DOHH2 (cell line): ENCODE results near the gene MAP2K3.

Experiments
- EZH2phosphoT487 ChIP-seq: fragments of 200-600 bp; sonication (generic); IDR thresholded peaks from 2 replicates; pipeline ENCODE4 v1.6.1; 2017; ENCODE audit warnings: borderline replicate concordance, mild to moderate bottlenecking, antibody characterized with exemption, low read length, moderate library complexity, mixed read lengths
- TF ChIP-seq, protein P1 (sequence below): fragments of 200-600 bp; sonication (generic); IDR thresholded peaks from one replicate; pipeline ENCODE4 v1.5.1; 2014; ENCODE audit warnings: antibody characterized with exemption, mild to moderate bottlenecking, low read depth, low read length; ENCODE audit not compliant: poor library complexity, severe bottlenecking

- TF ChIP-seq, protein P1, sequence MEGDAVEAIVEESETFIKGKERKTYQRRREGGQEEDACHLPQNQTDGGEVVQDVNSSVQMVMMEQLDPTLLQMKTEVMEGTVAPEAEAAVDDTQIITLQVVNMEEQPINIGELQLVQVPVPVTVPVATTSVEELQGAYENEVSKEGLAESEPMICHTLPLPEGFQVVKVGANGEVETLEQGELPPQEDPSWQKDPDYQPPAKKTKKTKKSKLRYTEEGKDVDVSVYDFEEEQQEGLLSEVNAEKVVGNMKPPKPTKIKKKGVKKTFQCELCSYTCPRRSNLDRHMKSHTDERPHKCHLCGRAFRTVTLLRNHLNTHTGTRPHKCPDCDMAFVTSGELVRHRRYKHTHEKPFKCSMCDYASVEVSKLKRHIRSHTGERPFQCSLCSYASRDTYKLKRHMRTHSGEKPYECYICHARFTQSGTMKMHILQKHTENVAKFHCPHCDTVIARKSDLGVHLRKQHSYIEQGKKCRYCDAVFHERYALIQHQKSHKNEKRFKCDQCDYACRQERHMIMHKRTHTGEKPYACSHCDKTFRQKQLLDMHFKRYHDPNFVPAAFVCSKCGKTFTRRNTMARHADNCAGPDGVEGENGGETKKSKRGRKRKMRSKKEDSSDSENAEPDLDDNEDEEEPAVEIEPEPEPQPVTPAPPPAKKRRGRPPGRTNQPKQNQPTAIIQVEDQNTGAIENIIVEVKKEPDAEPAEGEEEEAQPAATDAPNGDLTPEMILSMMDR = no peak
- no peak for TF ChIP-seq EZH2phosphoT487
Observed at GRCh38 chr17:21277332-21277731, 7.2 kb upstream of the MAP2K3 start.
